GM12874 (cell line): ENCODE results near the gene ZFP36L2.

Experiments used
- TF ChIP-seq, protein P1 (sequence below): IDR thresholded peaks from 2 replicates; pipeline ENCODE4 v1.5.1; 2011; ENCODE audit warnings: low read depth, mild to moderate bottlenecking, control low read depth, low read length, moderate library complexity; ENCODE audit not compliant: insufficient read depth

ZFP36L2 gene

GRCh38 chr2:43194121-43194869, 32.1 kb downstream of the ZFP36L2 start:
- TF ChIP-seq, protein P1, sequence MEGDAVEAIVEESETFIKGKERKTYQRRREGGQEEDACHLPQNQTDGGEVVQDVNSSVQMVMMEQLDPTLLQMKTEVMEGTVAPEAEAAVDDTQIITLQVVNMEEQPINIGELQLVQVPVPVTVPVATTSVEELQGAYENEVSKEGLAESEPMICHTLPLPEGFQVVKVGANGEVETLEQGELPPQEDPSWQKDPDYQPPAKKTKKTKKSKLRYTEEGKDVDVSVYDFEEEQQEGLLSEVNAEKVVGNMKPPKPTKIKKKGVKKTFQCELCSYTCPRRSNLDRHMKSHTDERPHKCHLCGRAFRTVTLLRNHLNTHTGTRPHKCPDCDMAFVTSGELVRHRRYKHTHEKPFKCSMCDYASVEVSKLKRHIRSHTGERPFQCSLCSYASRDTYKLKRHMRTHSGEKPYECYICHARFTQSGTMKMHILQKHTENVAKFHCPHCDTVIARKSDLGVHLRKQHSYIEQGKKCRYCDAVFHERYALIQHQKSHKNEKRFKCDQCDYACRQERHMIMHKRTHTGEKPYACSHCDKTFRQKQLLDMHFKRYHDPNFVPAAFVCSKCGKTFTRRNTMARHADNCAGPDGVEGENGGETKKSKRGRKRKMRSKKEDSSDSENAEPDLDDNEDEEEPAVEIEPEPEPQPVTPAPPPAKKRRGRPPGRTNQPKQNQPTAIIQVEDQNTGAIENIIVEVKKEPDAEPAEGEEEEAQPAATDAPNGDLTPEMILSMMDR: no peak

DNA sequence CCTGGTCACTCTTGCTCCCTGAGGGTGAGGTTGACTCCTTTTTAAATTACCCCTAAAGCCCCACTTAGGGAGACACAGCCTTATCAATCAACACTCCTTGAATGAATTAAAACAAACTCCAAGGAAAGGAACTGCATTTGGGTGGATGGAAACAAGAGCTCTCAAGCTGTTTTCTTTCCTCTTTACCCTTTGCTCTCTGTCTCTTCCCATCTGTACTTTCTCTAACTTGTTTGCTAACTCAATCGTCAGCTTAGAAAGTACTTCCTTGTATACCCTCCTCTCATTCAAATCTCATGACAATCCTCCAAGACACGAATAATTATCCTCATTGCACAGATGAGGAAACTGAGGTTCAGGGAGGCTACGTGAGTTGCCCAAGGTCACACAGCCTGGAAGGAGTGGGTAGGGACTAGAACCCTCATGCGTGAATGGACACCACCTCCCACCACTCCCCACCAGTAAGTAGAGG, 32.7 kb downstream of the ZFP36L2 start:
- TF ChIP-seq, protein P1: no peak

DNA sequence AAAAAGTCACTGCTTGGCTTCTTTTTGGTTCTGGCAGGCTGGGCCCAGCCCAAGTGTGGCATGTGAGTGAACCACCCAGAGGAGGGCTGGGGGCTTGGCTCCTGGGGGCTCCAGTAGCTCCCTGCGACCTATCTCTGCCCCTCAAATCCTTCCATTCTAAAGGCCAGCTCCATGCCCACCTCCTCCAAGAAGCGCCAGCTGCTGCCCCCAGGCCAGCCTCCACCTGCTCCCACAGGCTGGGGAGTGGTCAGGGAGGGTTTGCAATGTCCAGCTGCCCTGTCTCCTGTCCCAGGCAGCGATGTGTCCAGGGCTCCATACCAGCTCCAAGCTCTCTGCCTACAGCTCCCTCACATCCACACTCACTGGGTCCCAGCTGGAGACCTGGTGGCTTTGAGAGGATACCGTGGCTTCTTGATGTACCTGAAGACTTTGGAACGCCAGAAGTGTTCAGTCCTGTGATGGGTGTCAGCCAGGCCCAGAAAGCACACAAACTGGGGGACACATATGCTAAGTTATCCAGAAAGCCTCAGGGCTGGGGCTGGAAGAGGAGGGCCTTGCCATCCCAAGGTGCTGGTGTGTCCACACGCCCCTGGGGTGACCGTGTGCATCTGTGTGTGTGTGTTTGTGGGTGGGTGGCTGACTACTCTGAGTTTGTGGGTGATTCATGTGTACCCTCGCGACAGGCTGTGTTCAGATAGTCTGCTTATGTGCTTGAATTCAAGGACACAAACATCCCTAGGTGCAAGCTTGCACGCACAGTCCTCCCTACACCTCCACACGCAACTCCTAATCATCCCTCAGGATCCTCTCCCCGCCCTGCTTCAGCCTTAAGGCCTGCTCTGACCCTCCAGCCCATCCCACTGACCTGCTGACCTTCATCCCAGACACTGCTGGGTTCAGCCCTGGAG, 33.4 kb downstream of the ZFP36L2 start:
- TF ChIP-seq, protein P1: no peak

GRCh38 chr2:43191947-43192516, 34.4 kb downstream of the ZFP36L2 start:
- TF ChIP-seq, protein P1: peak; percentile 52

- TF ChIP-seq, protein P1: no peak
Observed at GRCh38 chr2:43190311-43191052, 35.9 kb downstream of the ZFP36L2 start.

GRCh38 chr2:43188561-43189386, 37.6 kb downstream of the ZFP36L2 start:
- TF ChIP-seq, protein P1: no peak
